GM21515 (cell line): ENCODE results near the gene ESRRB.

Experiments used
- ATAC-seq: cut with Tn5 transposase; IDR thresholded peaks from one replicate; pipeline ENCODE4 v1.9.1; 2021; ENCODE audit not compliant: unreplicated experiment

Gene ESRRB

DNA sequence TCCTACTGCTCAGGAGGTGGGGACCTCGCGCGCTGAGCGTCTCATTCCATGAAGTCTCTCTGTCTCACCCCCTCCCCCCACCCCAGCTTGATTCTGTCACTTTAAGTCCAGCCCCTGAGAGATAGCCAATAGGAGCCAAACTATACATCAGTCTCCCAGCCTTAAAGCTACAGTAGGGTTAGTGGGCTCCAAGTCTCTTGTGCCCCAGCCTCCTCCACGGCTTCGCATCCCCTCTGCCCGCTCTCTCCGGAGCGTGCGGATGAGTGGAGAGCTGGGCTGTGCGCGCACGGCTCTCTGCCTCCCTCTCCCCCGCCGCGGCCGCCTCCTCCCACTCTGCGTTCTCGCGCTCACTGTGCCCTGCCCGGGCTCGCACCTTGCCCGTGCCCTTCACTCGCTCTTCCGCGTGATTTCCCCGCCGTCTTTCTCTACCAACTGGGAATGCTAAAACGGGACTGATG, at the start of gene ESRRB:
Gene ESRRB (plus strand): TSS at position 191 of the 458 bp plus-strand sequence. CDS start 265 bp downstream, at position 456.
- ATAC-seq = no peak

DNA sequence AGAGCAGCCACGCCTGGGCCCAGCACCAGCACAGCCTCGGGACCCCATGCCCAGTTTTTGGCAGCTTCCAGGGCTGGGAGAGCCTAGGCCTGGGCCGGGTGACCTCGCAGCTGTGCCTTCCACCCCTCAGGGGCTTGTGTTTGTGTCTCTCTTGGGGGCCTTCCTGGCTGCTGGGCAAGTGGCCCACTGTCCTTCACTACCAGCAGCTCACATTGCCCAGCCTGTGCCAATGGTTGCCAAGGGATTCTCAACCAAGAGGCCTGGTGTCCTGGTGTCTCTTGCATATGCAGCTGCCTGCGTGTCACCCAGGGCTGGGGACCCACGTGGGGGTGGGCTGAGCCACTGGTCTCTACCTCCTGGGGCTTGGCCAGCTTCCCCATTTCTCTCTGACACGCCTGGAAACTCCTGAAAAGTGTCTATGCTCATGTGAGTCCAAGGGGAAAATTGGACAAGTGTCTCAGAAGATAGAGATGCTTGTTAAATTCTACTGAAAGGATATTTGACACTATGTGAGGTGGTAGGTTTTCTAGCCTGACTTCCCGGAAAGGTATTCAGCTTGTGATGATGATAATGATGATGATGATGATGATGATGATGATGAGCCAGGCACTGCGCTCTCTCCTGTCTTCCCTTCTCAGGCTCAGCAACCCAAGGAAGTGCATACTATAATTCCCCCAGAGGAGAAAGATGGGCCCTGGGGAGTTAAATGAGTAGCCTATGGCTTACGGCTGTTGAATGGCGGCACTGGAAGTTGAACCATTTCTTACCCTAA, 48.8 kb upstream of the ESRRB start:
- no peak for ATAC-seq

DNA sequence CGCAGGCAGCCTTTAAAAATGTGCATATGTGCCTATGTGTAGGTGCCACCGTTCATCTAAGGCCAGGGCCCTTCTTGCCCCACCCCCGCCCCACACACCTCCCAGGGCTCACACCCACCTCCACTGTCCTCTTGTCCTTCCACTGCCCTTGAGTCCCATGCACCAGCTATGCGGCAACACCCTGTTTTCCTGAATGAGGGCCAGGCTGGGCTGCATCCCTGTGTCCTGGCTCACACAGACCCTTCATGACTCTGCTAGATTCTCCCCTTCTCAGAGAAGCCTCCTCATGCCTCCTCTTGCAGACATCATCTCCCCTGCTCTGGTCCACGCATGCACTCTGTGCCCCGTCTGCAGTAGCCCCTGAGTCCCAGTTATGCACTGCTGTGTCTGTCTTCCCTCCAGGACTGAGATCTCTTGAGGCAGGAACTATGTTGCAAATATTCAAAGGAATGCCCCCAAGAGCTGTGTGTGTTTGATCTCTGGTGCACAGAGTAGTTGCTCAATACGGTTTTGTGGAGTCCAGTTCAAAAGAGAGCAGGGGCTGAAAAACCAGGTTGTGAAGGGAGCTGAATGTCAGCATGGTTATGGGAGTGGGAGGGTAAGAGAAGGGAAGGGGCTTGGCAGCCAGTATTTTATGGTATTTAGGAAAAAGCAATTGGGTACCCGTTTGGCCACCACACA, 47.3 kb upstream of the ESRRB start:
- ATAC-seq = no peak

DNA sequence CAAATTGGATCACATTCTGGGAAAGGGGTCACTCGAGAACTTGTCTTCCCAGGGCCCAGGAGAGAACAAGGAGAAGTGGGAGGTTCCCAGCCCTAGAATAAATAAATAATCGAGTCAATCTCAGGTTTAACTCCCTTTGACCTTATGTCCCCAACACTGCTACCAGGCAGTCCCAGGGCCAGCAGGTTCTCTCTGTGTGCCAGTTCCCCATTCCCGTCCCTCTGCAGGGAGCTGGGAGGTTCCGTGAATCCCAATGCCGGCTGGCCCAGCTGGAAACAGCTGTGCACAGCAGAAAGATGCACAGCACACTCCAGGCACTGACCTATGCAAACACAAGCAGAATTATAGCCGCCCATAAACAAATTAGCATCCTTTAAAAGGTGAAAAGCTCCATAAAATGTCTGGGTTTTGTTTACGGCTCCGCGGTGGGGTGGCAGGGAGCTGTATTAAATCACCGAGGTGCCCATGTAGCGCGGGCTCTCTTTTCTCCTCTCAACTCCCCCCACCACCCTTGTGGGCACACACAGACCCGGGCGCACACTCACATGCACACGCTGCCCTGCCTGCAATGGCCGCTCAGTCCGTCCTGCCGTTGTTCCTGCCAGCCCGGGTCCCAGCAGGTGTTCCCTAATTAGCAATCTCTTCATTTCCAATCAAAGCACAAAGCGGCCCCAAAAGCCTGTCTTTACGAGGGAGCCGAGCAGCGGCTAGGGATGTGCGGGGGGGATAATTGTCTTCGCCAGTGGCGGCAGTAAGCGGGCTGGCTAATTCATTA, 46.6 kb upstream of the ESRRB start:
- no peak for ATAC-seq

DNA sequence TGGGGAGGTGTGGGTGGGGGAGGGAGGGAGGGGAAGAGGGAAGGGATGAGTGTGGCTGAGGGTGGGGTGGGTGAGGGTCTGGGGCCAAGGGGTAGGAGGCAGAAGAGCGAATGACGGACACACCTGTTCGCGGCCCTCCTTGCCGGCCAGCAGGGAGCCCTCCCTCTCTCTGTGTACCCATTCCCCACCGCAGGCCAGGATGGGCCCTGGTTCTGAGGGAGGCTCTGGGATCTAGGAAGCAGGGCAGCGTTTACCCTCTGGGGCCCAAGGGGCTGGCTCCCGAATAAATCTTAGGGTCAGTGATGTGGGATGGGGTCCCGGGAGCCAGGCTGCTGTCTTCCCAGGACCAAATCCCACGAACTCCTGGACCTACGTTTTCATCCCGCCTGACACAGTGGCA, 46.0 kb upstream of the ESRRB start:
- ATAC-seq = no peak

DNA sequence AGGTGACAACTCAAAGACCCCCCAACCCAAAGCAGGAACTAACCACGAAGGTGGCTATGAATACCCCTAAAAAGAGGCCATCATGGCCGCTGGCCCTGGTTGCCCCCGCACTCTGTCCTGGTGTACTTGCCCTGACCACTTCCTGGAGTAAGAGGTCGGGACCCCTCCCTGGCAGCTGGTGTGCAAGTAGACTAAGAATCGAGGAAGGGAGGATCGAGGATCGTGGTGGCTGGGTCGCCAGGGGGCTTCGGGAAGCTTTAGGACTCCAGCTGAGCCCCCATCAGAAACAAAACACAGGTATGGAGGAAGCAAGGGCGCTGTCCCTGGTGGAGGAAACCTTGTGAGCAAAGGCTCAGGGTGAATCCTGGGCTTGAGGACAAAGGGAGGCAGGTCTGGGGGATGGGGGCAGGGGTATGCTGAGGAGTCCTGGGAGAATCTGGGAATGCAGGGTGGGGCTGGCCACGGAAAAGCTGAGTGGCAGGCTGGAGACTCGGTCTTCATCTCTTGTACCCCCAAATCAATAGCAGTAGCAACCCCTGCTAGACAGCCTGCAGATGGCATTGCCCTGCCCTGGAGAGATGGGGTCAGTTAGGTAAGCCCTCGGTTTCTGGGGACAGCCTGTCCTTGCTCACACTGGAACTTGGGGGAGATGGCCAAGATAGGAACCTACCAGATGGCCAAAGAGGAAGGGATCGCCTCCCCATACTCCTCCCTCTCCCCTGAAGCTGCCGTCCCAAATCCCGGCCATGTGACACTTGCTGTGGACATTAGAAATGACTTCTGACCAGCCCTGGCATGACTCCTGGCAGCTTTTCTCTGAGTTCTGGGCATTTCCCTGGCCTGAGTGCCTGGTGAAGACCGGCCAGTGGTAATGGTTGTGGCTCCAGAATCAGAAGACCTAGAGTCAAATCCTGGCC, 45.3 kb upstream of the ESRRB start:
- ATAC-seq = no peak

DNA sequence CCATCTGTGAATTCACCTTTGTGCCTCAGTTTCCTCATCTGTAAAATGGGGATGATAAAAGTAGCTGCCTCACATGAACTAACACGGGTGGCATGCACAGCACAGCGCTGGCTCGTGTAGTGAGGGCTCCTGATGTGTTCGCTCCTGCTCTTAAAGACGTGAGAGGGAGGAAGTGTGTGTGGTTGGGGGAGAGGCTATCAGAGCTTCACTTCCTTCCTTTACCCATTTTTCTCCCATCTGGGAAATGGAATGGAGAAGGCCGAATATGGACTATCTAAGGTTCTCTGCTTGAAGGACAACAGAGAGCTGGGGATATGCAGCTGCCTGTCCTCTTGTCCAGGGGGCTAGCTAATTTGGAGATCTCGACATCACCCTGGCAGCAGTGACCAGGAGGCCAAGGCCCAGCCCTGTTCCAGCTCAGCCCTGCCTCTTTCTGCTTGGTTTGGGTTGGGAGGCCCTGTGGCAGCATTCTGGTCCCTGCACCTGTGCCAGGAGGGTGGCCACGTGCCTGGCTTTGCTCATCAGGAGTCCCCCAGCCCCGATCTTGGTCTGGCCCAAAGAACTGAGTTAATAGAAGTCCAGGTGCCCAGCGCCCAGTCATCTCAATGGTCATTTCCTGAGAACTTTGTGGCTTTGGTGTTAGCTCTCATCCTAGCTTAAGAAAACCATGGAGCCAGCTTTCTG, 44.5 kb upstream of the ESRRB start:
- ATAC-seq = no peak

DNA sequence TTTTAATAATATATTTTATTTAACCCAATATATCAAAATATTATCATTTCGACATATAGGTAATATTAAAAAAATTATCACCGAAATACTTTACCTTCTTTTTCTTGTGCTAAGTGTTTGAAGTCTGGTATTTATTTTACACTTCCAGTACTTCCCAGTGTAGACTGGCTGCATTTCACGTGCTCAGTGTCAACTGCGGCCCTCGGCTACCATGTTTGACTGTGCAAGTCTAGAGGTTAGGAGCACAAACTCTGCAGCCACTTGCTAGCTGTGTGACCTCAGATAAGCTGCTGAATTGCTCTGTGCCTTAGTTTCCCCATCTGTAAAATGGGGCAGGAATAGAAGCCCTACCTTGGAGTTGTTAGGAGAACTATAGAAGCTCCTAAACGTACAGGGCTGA, 42.3 kb upstream of the ESRRB start:
- ATAC-seq = no peak

DNA sequence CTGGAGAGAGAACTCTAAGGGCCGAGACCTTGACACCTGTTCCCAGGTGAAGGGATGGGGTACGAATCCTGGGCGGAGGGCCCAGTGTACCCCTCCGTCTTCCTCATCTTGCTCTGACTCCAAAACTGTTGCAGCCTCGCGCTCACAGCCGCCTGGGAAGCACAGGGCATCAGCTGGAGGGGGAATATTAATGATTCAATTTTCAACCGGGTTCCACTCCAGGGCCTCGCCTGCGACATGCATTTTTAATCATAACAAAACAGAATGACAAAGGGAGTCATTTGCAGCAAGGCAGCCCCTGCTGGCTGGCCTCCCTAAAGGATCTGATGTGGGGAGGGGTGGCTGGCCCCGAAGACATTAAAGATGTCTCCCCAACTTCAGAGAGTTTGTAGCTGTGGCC, 41.6 kb upstream of the ESRRB start:
- ATAC-seq = no peak

DNA sequence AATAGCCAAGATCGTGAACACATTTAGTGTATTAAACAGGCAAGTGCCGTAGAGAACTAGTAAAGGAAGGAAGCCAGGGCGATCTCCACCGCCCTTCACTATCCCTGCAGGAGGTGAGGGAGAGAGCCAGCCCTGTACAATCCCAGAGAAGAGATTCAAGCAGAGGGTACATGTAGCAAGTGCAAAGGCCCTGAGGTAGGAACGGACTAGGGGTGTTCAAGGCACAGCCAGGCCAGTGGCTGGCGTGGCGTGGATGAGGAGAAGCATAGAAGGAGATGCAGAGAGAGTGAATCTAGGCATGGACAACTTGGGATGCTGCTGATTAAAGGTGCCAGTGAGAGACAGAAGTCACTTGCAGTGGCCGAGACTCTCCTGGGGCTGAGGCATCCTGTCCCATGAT, 39.1 kb upstream of the ESRRB start:
- ATAC-seq = no peak

DNA sequence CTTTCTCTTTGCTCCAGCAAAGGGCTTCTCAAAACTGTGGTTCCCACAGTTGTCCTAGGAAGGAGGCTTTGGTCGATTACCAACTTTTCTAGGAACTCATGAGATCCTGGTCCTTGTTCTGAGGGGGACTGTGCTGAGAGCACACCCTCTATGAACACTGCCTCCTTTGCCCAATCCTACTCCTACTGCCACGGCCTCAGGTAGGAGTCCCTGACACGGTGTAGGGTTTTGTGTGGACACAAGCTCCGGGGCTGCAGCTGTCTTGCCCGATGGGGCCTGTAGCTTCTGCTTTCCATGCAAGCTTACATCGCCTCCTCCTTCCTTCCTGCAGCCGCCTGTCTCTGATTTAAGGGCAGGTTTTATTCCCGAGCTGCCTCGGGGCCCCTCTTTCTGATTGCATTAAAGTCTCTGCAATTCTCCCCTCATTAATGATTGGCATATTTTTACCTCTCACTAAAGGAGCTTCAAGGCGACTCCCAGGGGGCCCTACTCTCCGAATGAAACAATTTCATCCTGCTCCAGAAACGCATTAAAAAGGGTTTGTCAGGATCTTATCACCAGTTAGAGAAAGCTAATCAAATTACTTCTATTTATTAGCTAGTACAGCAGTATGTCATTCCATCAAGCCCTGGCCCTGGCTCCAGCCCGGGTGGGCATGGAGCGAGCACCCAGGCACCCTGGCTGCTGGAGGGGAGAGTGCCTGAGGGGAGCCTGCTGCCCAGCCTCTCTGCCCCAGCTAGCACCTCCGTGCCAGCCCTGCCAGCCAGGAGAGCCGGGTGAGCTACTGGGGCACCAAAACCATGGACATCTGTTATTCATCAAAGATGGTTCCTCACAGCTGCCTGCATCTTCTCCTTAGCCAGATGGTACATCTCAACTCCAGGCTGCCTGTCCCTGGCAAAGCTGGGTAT, 38.0 kb upstream of the ESRRB start:
- no peak for ATAC-seq

DNA sequence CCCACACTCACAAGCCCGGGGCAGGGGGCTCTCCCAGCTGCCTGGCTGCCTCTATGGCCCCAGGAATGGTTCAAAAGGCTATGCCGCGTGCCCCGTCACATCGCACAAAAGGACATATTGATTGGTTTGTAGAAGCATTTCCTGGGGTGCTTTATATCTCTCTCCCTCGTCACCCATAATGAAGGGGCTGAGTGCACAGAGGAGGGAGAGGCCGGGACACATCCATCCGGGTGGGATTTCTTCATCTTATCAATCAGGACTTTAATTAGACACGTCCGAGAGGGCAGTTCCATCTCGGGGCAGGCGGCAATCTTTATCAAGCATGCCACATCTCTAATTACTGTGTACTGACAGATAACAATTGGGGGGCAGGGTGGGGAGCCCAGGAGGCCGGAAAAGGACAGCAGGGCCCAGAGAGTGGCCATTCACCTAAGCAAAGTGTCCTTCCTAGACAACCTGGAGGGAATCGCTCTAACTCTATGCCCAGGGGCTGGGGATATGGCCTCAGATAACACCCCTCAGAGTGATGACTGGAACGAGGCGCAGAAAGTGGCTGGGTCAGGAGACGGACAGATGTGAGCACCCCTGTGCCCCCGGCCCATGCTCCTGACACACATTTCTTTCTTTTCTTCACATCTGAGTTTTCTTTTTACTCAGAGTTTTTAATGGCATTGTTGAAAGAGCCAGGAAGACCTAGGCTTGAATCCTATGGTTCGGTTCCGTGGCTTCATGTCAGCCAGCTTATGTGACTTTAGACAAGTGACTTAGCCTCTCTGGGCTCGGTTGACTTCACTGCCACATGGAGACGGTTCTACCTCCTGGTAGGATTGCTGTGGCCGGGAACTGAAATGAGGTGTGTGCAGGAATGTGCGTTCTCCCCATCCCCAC, 36.0 kb upstream of the ESRRB start:
- no peak for ATAC-seq

DNA sequence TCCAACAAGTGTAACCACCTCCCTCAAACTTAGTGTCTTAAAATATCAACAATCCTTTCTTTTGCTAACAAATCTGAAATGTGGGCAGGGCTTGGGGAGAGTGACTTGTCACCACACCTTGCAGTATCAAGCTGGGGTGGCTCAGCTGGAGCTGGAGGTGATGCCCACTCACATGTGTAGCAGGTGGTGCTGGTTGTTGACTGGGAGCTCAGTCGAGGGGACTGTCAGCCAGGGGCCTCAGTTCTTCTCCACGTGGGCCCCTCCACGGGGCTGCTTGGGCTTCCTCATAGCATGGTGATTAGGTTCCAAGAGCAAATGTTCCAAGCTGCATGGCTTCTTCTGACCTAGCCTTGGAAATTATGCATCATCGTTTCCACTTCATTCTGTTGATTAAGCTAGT, 32.6 kb upstream of the ESRRB start:
- ATAC-seq = no peak

DNA sequence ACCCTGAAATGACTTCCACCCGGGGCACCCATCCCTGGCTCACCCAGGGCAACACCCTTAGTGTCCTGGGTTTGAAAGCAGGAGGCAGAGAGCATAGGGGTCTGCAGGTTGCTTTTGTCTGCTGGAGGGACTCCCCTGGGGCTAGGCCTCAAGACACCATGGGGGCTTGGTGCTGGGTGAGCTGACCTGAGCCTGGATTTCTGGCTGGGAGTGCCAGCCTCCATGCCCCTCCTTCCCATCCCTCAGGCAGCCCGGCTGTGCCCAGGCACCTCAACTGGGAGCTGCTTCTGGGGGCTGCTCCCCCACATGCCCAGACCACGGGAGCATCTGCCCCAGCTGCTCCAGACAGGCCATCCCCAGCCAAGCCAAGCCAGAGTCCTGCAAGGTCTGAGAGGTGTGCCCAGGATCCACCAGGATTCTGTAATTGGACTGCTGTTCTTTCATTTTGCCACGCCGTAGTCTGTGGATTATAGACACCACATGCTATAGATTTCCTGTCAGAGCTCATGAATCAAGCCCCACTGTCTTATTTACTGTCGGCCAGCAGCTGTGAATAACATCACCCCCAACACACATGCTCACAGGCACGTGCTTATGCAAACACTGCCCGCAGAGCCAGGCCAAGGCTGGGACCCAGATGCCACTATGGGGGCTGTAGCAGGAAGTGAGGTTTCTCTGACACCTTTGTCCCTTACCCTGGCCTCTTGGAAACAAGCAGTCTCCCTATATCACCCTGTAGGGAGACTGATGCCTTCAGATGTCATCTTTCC, 29.4 kb upstream of the ESRRB start:
- no peak for ATAC-seq

DNA sequence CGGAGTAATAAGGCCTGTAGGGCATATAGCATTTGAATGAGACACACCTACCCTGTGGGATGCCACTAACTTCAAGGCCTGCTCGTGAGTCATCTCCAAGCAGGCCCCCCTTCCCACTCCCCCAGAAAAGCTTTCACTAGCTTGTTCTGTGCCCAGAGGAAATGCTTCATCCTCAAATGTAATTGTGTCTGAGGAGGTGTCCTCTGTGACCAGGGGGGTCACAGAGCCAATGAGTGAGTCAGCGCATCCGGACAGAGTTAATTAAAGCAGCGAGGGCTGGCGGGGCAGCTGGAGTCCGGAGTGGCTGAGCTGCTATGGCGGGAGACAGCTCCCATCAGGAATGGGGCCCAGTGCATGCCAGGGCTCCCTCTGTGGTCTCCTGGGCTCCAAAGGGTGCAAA, 27.0 kb upstream of the ESRRB start:
- ATAC-seq = no peak

DNA sequence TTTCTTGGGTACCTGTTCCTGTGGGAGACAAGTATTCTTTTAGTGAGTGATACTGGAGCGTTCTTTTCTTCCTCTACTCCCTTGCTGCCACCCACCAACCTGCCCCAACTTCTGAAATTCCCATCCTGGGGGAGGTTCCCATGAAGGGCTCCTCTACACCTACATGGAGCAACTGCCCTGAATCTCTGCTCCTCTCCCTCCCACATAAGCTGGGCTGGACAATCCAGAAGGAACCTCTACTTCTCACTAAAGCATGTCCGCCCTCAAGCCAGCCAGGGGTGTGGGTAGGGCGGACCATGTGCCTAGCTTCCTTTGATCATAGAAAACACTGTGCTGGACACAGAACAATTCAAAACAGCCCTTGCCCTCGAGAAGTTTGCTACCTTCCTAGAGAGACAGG, 25.9 kb upstream of the ESRRB start:
- no peak for ATAC-seq

DNA sequence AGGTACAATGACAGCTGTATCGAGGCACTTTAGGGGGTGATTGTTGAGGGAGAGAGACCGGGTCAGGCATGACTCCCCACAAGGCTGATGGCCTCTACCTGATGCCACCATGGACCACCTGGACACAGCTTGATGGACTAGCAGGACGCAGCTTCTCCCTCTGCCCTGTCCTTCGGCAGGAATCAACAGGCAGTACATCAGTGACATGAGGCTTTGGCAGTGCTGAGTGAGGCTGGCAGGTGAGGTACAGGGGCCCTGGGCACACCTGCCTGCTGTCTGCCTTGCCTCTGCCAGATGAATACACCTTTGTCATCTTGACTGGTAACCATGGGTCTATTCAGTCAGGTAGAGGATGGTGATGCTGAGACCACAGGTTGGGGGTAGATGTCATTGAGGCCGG, 25.3 kb upstream of the ESRRB start:
- ATAC-seq = no peak
